Fibroblast of lung (primary cell): ENCODE data around the gene IL10RA. TPM values are rescaled to one million over a fixed set of nuclear protein-coding genes. Genes with fewer than 3 reads are reported as not detected.

Experiments
- DNase-seq, 2 donors: peaks; one replicate each; pipeline versions ENCODE4 v3.0.0 to v3.0.0-alpha.2; 2010; ENCODE audit warnings: low read depth in 2 of 2
- H2AFZ ChIP-seq: 2 replicates; pipeline ENCODE4 v1.5.1; 2012; ENCODE audit warnings: low read length, control low read depth, inconsistent platforms
- H3K27ac ChIP-seq: 2 replicates; pipeline ENCODE4 v1.5.1; 2011; ENCODE audit warnings: low read length, control low read depth; ENCODE audit not compliant: insufficient read depth
- H3K27me3 ChIP-seq: 2 replicates; pipeline ENCODE4 v1.5.1; 2011; ENCODE audit warnings: mild to moderate bottlenecking, low read length; ENCODE audit not compliant: control insufficient read depth, insufficient read depth
- H3K36me3 ChIP-seq: 2 replicates; pipeline ENCODE4 v1.5.1; 2011; ENCODE audit warnings: low read length; ENCODE audit not compliant: control insufficient read depth, insufficient read depth
- H3K4me1 ChIP-seq: 2 replicates; pipeline ENCODE4 v1.5.1; 2011; ENCODE audit warnings: low read length; ENCODE audit not compliant: control insufficient read depth, insufficient read depth; ENCODE audit errors: extremely low read depth
- H3K4me2 ChIP-seq: 2 replicates; pipeline ENCODE4 v1.5.1; 2011; ENCODE audit warnings: low read length, control low read depth; ENCODE audit not compliant: insufficient read depth; ENCODE audit errors: extremely low read depth
- H3K4me3 ChIP-seq, 4 experiments: fragments of 200-600 bp in 1 of 4; sonication (generic) in 1 of 4; replicated peaks in 1 of 4; 2 replicates each; pipeline ENCODE4 v1.5.1; 2011 to 2016; ENCODE audit warnings: low read length in 4 of 4, low read depth in 3 of 4, mild to moderate bottlenecking in 3 of 4, control low read depth in 2 of 4, inconsistent platforms in 1 of 4, mixed read lengths in 1 of 4; ENCODE audit not compliant: insufficient read depth in 1 of 4; ENCODE audit errors: control extremely low read depth in 1 of 4
- H3K79me2 ChIP-seq: 2 replicates; pipeline ENCODE4 v1.5.1; 2012; ENCODE audit warnings: mild to moderate bottlenecking, low read length, inconsistent platforms; ENCODE audit not compliant: control insufficient read depth, insufficient read depth
- H3K9ac ChIP-seq: 2 replicates; pipeline ENCODE4 v1.5.1; 2011; ENCODE audit warnings: mild to moderate bottlenecking, low read length, control low read depth; ENCODE audit not compliant: insufficient read depth
- H3K9me3 ChIP-seq: 2 replicates; pipeline ENCODE4 v1.5.1; 2012; ENCODE audit warnings: low read depth, low read length; ENCODE audit not compliant: control insufficient read depth, insufficient read depth
- H4K20me1 ChIP-seq: 2 replicates; pipeline ENCODE4 v1.5.1; 2011; ENCODE audit warnings: low read length; ENCODE audit not compliant: control insufficient read depth, insufficient read depth; ENCODE audit errors: extremely low read depth
- CTCF ChIP-seq, 2 donors: IDR thresholded peaks in 1 of 2; conservative IDR thresholded peaks in 1 of 2; 1 replicate in 1 of 2; 2 replicates in 1 of 2; pipeline ENCODE4 v1.5.1; 2011 to 2012; ENCODE audit warnings: low read length in 2 of 2, control low read depth in 1 of 2, inconsistent platforms in 1 of 2, low read depth in 1 of 2, mild to moderate bottlenecking in 1 of 2
- EZH2 ChIP-seq: IDR thresholded peaks from 2 replicates; pipeline ENCODE4 v1.5.1; 2012; ENCODE audit warnings: low read length, control low read depth, mild to moderate bottlenecking; ENCODE audit errors: missing control alignments
- polyA plus RNA-seq, 2 donors: library from polyadenylated mRNA; depleted of rRNA in 1 of 2; stranded (reverse) in 1 of 2; unstranded in 1 of 2; fragments of >200 nt; gene quantifications; 2 replicates each; pipeline ENCODE4 v1.2.1, GENCODE V29; 2011 to 2012; ENCODE audit warnings: missing spikeins in 1 of 2
- total RNA-seq: library from RNA; depleted of rRNA; stranded (reverse); fragments of >200 nt; gene quantifications from 2 replicates; pipeline ENCODE4 v1.2.1, GENCODE V29; 2014

The IL10RA gene
- total and polyA plus RNA-seq, 2 donors (not counting 1 experiment from before 2014, with no cell fraction given) = 0.17 TPM; not detected in 1

- no peaks in the 10 kb centered on the region for H3K36me3 ChIP-seq
- no peak overlapping the region for H3K4me2 ChIP-seq
- H3K27ac ChIP-seq = no peak overlapping the region
- H3K4me1 ChIP-seq = no peaks in the 10 kb centered on the region
- H3K4me3 ChIP-seq = no peak overlapping the region
- no peak overlapping the region for H3K9ac ChIP-seq
- H3K27me3 ChIP-seq = no peaks in the 10 kb centered on the region
- DNase-seq = no peak
- no peaks in the 10 kb centered on the region for H3K9me3 ChIP-seq
- TF ChIP-seq EZH2 (no peak), CTCF (conservative IDR thresholded peaks at IDR 0.05 in 1 of 2, IDR thresholded peaks at IDR 0.05 in 1 of 2; ENCODE audit: low read depth in 1 of 2, low read length in 2 of 2) (no peak)
- no peak overlapping the region for H2AFZ ChIP-seq
- no peaks in the 10 kb centered on the region for H4K20me1 ChIP-seq
- H3K79me2 ChIP-seq = no peaks in the 10 kb centered on the region
Observed at GRCh38 chr11:118016104-118016503, 29.9 kb downstream of the IL10RA start.

- H3K27ac ChIP-seq = no peak overlapping the region
- H3K9me3 ChIP-seq = no peaks in the 10 kb centered on the region
- H3K27me3 ChIP-seq = no peaks in the 10 kb centered on the region
- H3K79me2 ChIP-seq = no peaks in the 10 kb centered on the region
- DNase-seq = no peak
- no peak overlapping the region for H3K4me2 ChIP-seq
- no peak overlapping the region for H2AFZ ChIP-seq
- no peak overlapping the region for H3K9ac ChIP-seq
- H3K36me3 ChIP-seq = no peaks in the 10 kb centered on the region
- no peak overlapping the region for H3K4me3 ChIP-seq
- no peaks in the 10 kb centered on the region for H4K20me1 ChIP-seq
- no peaks in the 10 kb centered on the region for H3K4me1 ChIP-seq
- no peak for TF ChIP-seq EZH2
- TF ChIP-seq CTCF (conservative IDR thresholded peaks at IDR 0.05 in 1 of 2, IDR thresholded peaks at IDR 0.05 in 1 of 2; ENCODE audit: low read depth in 1 of 2, low read length in 2 of 2) = no peak
Observed at GRCh38 chr11:118017111-118017510, 30.9 kb downstream of the IL10RA start.

GRCh38 chr11:118017631-118018315, 31.6 kb downstream of the IL10RA start:
- Histone ChIP-seq H3K27ac (no peak overlapping the region), H3K4me2 (no peak overlapping the region), H3K9ac (no peak overlapping the region), H4K20me1 (no peaks in the 10 kb centered on the region), H3K79me2 (no peaks in the 10 kb centered on the region), H3K27me3 (no peaks in the 10 kb centered on the region), H2AFZ (no peak overlapping the region), H3K36me3 (no peaks in the 10 kb centered on the region), H3K4me3 (no peak overlapping the region), H3K4me1 (no peaks in the 10 kb centered on the region), H3K9me3 (no peaks in the 10 kb centered on the region)
- no peak for DNase-seq
- no peak for TF ChIP-seq EZH2
- no peak for TF ChIP-seq CTCF (conservative IDR thresholded peaks at IDR 0.05 in 1 of 2, IDR thresholded peaks at IDR 0.05 in 1 of 2; ENCODE audit: low read depth in 1 of 2, low read length in 2 of 2)
